ENCODE data around the gene MACROD1. TPM values are rescaled to one million over a fixed set of nuclear protein-coding genes. Genes with fewer than 3 reads are reported as not detected.

The MACROD1 gene
- total and polyA plus RNA-seq, 2 of the 13 experiments (the other 11 are each of a cell fraction or from before 2014, with no cell fraction given) = 23.1 to 34.5 TPM

- Histone ChIP-seq H3K4me2 (ENCODE audit: low read depth, low read length) (no peak overlapping the region), H3K4me1 (ENCODE audit: insufficient read depth, low read length) (peaks cover 27% of the 10 kb centered on the region), H2AFZ (ENCODE audit: low read length) (no peak overlapping the region), H3K27ac (ENCODE audit: extremely low read length, insufficient read depth, low read length) (no peak overlapping the region), H3K9me3 (ENCODE audit: low read length) (no peaks in the 10 kb centered on the region), H3K9ac (ENCODE audit: insufficient read depth, low read depth, low read length) (no peak overlapping the region), H3K36me3 (replicated peaks in 1 of 2; ENCODE audit: control insufficient read depth in 1 of 2, insufficient read depth in 2 of 2, low read length in 2 of 2) (peaks cover 10 to 29% of the 10 kb centered on the region in 2 experiments; a peak in 4 of 5 replicates), H4K20me1 (ENCODE audit: insufficient read depth, low read length) (peaks cover 28% of the 10 kb centered on the region; the same call in 1 of the 2 replicates), H3K4me3 (replicated peaks in 1 of 3; ENCODE audit: insufficient read depth in 1 of 3, low read depth in 2 of 3, low read length in 3 of 3) (no peak overlapping the region), H3K79me2 (ENCODE audit: insufficient read depth, low read length) (no peaks in the 10 kb centered on the region), H3K27me3 (ENCODE audit: control insufficient read depth in 1 of 2, insufficient read depth in 2 of 2, low read length in 2 of 2) (no peaks in the 10 kb centered on the region)
- no peak for ATAC-seq
- in situ Hi-C loops (cut with HindIII; ENCODE audit: extremely low pct_ligation_motif_present, low pct_unique_long_range_greater_than_20kb) (no loop called here), intact Hi-C loops (cut with micrococcal nuclease; ENCODE audit: unreplicated experiment) (loop anchor here (10.0 kb wide), 1 partner anchor 316 kb away; the partner anchor contains the start of gene MARK2)
- 94% methylated on average over 7 of the region's 24 CpGs for WGBS (ENCODE audit: low lambda C conversion rate)
- no peak for DNase-seq (ENCODE audit: low spot score)
- FAIRE-seq = no peak
- BruUV-seq (replicated peaks) = no TSS peak
- TF ChIP-seq ARID4A (CRISPR knock-in tag; IDR thresholded peaks at IDR 0.05; ENCODE audit: borderline replicate concordance) (no peak), ZBTB46 (CRISPR knock-in tag; IDR thresholded peaks at IDR 0.05; ENCODE audit: borderline replicate concordance) (no peak), HMG20A (CRISPR knock-in tag; IDR thresholded peaks at IDR 0.05; ENCODE audit: borderline replicate concordance) (no peak), ATF3 (CRISPR knock-in tag; IDR thresholded peaks at IDR 0.05) (no peak), ZNF598 (CRISPR knock-in tag; IDR thresholded peaks at IDR 0.05; ENCODE audit: borderline replicate concordance) (no peak)
- CTCF ChIA-PET (ENCODE audit: low intra/inter-chr PET ratio, low total read pairs) = no interaction called here
- POLR2A ChIA-PET = no interaction called here
These were observed 15.3 kb downstream of the MACROD1 start for GRCh38 chr11:64150481-64151239.

Measured in HepG2 (cell line).